OCI-LY1 (cell line): ENCODE measurements around the gene LRP5.

Experiments
- CTCF ChIP-seq: fragments of 200-600 bp; sonication (generic), shearing (Covaris generic); IDR thresholded peaks from 2 replicates; pipeline ENCODE4 v1.5.1; 2017; ENCODE audit warnings: mild to moderate bottlenecking, antibody characterized with exemption, low read length, moderate library complexity, mixed read lengths
- EZH2 ChIP-seq: fragments of 200-600 bp; sonication (generic), shearing (Covaris generic); IDR thresholded peaks from 2 replicates; pipeline ENCODE4 v1.8.0; 2017; ENCODE audit warnings: borderline replicate concordance, mixed run types, mild to moderate bottlenecking, antibody characterized with exemption, low read length, moderate library complexity, mixed read lengths

- TF ChIP-seq CTCF, result no peak
- TF ChIP-seq EZH2, result no peak
These were observed 111.1 kb downstream of the LRP5 start for GRCh38 chr11:68423481-68423880.
